HG03060 (cell line): Measurements from ENCODE around the gene F8.
"Not testable (repeated sequence)": the region's sequence is repeated elsewhere in the genome, so short reads cannot be mapped to it uniquely, and the experiment has no call there.

ENCODE experiments used
- ATAC-seq: cut with Tn5 transposase; IDR thresholded peaks from one replicate; pipeline ENCODE4 v1.9.1; 2021; ENCODE audit warnings: low read depth, moderate number of reproducible peaks; ENCODE audit not compliant: unreplicated experiment

F8 gene

DNA sequence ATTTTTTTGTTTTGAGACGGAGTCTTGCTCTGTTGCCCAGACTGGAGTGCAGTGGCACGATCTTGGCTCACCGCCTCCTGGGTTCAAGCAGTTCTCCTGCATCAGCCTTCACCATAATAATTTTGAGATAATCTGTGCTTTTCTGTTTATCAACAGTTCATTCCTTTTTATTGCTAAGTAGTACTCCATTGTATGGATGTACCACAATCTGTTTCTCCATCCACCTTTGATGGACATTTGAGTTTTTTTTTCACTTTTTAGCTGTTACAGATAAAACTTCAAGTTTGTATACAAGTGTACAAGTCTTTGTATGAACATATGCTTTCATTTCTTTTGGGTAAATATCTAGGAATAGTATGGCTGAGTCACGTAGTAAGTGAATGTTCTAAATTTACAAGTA, 13.2 kb upstream of the F8 start:
- ATAC-seq = no peak

- no peak for ATAC-seq
Observed at GRCh38 chrX:155031657-155032056, 9.1 kb upstream of the F8 start.

- ATAC-seq = no peak
Observed at GRCh38 chrX:155028877-155029291, 6.4 kb upstream of the F8 start.

- ATAC-seq = no peak
Observed at GRCh38 chrX:155028129-155028528, 5.6 kb upstream of the F8 start.

DNA sequence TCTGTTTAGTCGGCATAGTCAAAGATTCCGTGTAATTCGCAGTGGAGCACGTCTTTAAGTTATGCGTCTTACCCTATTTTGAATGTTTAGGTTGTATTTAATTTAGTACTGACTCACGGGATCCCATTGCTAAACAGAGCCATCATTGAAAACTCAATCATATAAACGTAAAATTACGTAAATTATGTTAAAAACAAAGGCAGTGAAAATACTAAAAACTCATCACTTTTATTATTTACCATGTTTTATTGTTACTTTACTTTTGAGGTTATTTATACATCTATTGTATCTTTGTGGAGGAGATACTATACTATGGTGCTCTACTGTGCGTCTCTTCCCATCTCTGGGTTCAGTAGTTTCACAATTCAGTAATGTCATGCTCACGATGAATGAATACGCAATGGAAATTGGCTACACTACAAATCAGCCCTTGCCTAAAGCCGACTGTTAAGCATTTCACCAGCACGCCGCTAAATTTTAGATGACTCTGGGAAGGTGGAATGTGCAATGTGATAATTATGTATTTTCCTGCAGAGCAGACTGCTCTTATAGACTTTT, 5.1 kb upstream of the F8 start:
- no peak for ATAC-seq

DNA sequence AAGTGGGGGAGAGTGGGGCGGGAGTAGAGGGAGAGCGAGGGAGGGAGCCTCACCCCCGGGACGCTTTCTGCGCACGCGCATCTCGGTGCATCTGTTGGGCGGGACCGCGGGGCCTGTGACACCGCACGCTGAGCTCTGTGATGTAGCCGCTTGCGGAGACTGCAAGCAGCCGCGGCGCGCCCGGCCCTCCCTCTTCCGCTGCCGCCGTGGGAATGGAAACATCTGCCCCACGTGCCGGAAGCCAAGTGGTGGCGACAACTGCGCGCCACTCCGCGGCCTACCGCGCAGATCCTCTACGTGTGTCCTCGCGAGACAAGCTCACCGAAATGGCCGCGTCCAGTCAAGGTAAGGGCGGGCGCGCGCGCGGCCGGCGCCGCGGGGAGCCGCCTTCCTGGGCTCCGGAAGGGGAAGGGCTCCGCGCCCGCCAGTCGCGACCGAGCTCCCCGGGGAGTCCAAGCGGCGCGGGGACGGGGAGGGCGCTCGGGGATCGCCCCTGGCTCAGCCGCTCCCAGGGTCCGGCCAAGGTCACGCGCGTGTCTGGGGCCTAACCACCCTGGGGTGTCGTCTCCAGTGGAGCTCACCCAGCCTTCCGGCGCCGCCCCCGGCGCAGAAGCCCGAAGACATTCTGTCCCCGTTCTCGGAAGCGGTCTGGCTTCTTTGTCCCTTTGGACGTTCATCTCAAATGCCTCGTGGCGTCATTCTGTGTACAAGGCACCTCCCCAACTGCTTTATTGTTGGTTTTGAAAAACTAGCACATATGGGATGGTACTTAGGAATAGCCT, 4.4 kb upstream of the F8 start, which contains the start of gene FUNDC2:
Gene FUNDC2, plus strand, starts transcription at position 118 of the 782 bp plus-strand sequence. Its CDS starts 95 bp downstream, at position 213.
- peak; percentile 79 for ATAC-seq

DNA sequence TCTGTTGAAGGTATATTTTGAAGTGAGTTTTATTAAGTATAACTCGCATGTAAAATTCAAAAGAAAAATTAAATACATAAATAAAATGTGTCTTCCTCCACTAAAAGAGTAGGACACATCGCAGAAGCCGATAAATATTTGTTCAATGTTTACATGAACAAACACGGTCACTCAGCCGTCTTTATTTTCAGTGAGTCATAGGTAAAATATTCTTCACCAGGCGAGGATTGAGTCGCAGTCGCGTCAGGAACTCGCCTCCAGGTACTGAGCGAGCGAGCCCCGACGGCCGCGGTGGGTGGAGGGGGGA, 3.9 kb upstream of the F8 start:
- ATAC-seq = no peak

GRCh38 chrX:155023907-155024833, 1.6 kb upstream of the F8 start:
- no peak for ATAC-seq

DNA sequence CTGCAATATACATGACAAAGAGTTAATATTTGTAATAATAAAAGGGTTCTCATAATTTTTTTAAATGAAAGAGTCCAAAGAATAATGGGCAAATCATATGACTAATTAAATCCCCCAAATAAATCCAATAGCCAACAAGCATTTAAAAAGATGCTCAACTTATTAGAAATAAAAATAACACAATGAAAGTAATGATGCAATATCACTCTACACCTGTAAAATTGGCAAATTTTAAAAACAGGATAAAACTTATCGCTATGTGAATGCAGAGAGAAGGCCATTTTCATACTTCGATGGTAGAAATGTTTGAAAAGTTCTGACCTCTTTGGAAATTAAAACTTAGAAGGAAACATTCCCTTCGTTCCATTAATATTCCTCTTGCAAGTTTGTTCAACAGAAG, 1.9 kb downstream of the F8 start:
- ATAC-seq = no peak

DNA sequence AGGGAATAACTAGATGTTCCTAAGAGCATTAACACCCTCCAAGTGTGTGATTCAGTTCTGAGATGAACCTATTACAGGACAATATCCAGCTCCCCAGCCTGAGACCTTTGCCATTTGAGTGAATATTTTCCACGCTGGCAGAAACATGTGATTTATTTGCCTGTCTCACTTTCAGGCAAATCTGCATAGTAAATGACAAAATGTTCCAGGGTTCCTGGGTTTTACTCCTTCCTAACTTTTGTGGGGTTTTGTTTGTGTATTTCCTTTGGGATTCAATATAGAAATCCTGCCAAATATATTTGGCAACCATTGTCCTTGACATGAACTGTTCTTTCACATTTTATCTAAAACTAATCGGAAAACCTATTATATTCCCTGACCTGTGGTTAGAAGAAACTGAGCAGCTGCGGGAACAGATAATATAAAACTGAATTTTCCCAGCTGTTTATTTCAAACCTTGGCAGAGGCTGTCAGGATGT, 12.5 kb downstream of the F8 start:
- no peak for ATAC-seq

GRCh38 chrX:155008578-155008977, 13.9 kb downstream of the F8 start:
- ATAC-seq = not testable (repeated sequence)

DNA sequence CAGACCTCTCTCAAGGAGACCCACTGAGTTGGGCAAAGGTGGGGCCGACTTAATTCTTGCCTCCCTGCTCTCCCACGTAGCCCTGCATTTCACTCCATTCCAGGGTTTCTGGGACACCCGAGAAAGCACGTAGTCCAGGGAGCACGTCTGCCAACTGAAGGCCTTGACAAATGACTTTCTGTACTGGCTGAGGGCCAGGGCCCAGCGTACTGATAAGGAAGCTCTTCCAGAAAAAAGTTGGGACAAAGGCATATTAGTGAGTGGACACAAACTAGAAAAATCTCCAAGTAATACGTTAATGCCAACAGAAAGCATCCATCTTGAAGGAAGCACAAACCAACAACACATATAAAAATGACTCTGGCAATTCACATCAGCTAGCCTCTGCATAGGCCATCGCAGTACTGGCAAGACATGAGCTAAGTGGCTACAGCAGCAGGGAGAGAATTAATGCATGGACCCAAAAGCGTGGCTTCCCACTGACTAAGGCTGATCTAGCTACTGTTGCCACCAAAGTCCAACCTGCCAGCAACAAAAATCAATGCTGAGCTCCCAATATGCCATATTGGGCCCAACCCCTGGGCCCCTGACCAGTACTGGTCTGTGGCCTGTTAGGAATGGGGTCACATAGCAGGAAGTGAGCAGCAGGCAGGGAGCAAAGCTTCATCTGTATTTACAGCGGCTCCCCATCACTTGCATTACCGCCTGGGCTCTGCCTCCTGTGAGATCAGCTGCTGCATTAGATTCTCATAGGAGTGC, 15.4 kb downstream of the F8 start:
- ATAC-seq = not testable (repeated sequence)

DNA sequence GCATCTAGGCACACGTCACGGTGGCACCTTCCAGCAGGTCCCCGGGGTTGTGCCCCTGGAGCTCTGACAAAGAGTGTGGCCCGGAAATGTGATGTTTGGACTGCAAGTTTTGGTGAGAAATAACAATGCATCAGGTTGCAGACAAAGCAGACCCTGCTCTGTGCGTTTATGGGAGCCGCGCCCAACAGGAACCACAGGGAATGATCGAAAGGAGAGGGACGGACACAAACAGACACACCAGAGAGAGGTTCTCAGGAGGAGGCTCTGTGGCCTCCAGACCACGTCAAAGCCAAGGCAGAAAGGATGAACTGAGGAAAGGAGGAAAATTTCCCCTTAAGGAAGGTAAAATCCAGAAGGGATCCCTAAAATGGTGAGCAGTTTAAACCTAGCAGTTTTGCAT, 16.1 kb downstream of the F8 start:
- not testable (repeated sequence) for ATAC-seq

GRCh38 chrX:155005190-155005589, 17.3 kb downstream of the F8 start:
- no peak for ATAC-seq

DNA sequence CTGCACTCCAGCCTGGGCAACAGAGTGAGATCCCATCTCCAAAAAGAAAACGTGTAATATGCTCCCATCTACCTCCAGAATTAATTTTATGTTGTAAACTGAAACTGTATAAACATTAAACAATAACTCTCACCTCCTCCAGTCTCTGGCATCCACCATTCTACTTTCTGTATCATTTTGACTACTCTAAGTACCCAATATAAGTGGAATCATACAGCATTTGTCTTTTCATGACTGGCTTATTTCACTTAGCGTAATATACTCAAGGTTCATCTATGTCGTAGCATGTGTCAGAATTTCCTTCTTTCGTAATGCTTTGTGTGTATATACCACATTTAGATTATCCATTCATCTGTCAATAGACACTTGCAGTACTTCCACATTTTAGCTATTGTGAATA, 20.6 kb downstream of the F8 start:
- no peak for ATAC-seq

GRCh38 chrX:155000841-155001240, 21.7 kb downstream of the F8 start:
- no peak for ATAC-seq

- no peak for ATAC-seq
Observed at GRCh38 chrX:154998204-154998880, 24.2 kb downstream of the F8 start.

DNA sequence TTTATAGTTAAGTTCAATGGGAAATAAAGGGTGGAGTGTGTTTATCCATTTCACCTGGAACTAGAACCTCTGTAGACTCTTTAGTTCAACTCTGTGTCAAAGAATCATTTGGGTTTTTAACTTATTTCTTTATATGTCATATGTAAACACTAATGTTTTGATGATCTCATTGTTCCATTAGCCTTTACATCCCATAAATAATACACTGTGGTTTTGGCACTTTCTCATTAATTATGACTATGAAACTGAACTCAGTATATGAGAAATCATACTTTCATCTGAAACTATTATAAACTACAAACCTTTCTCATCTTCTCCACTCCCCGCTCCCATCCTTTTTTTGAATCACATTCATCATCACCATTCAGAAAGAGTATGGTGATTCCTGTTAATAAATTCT, 31.0 kb downstream of the F8 start:
- ATAC-seq = no peak

- ATAC-seq = no peak
Observed at GRCh38 chrX:154991039-154991438, 31.5 kb downstream of the F8 start.

- ATAC-seq = no peak
Observed at GRCh38 chrX:154990496-154990895, 32.0 kb downstream of the F8 start.
